Ovary (tissue), 9 donors: ENCODE results near the gene QRFPR. TPM values are rescaled to one million over a fixed set of nuclear protein-coding genes. Genes with fewer than 3 reads are reported as not detected.

ENCODE experiments used
- DNase-seq, 5 donors: peaks; one replicate each; pipeline ENCODE4 v3.0.0-alpha.2; 2019 to 2020
- H3K27ac ChIP-seq, 2 donors: fragments of 200-600 bp; one replicate each; pipeline versions ENCODE4 v1.5.1 to v1.8.0; 2019 to 2022
- H3K27me3 ChIP-seq: fragments of 200-600 bp; one replicate; pipeline ENCODE4 v1.8.0; 2022
- H3K36me3 ChIP-seq: fragments of 200-600 bp; sonication (generic); one replicate; pipeline ENCODE4 v1.5.1; 2019
- H3K4me1 ChIP-seq: one replicate; pipeline ENCODE4 v1.8.1; 2013; ENCODE audit warnings: mild to moderate bottlenecking, moderate library complexity; ENCODE audit not compliant: insufficient read depth
- H3K4me3 ChIP-seq: fragments of 200-600 bp; sonication (generic); one replicate; pipeline ENCODE4 v1.5.1; 2017
- H3K9me3 ChIP-seq, 2 donors: fragments of 200-600 bp in 1 of 2; sonication (generic) in 1 of 2; one replicate each; pipeline versions ENCODE4 v1.5.1 to v1.8.1; 2013 to 2019; ENCODE audit warnings: mild to moderate bottlenecking in 1 of 2, moderate library complexity in 1 of 2
- CTCF ChIP-seq, 3 donors: fragments of 450-650 bp in 2 of 3; fragments of 200-600 bp in 1 of 3; IDR thresholded peaks; one replicate each; pipeline versions ENCODE4 v1.5.1 to v1.8.0; 2016 to 2022; ENCODE audit warnings: antibody characterized with exemption in 3 of 3, mild to moderate bottlenecking in 1 of 3
- EP300 ChIP-seq: sonication (generic); formaldehyde crosslinking; IDR thresholded peaks from one replicate; pipeline ENCODE4 v1.6.1; 2017; ENCODE audit warnings: antibody characterized with exemption
- POLR2A ChIP-seq: fragments of 450-650 bp; IDR thresholded peaks from one replicate; pipeline ENCODE4 v1.6.1; 2017; ENCODE audit warnings: antibody characterized with exemption, mild to moderate bottlenecking, moderate library complexity
- WGBS, 3 donors: extraction: QIAGEN DNeasy Blood & Tissue Kit in 1 of 3; methylation state at CpG; one replicate each; pipeline versions ENCODE4 v1.1.5 to v1.1.7; 2013 to 2017; 5-methylcytosine and 5-hydroxymethylcytosine counted together
- intact Hi-C, 4 donors: fragments of 100-400 bp; cut with DNase I; formaldehyde crosslinking; loops; one replicate each; pipeline versions ENCODE4 v1.11.0 to v1.15.1; 2022 to 2023
- polyA plus RNA-seq, 2 donors: library from polyadenylated mRNA; stranded (reverse); fragments of 200-250 nt in 1 of 2; fragments of 350-450 nt in 1 of 2; fragmentation: Illumina TruSeq in 1 of 2; extraction: RNeasy Lipid Tissue Mini Kit (QIAGEN cat#74804) in 1 of 2; gene quantifications; one replicate each; pipeline ENCODE4 v1.2.3, GENCODE V29; 2013 to 2014
- total RNA-seq, 7 donors: library from RNA; depleted of rRNA in 2 of 7; stranded (reverse); fragments of >200 nt in 2 of 7; fragmentation: NEBNext Ultra II Directional in 3 of 7; extraction: Animal tissue kit (Norgen Biotek cat#: 25700) in 3 of 7; gene quantifications; one replicate each; pipeline versions ENCODE4 v1.1.0 to v1.2.4, GENCODE V29; 2016 to 2023
- donor health status: DM: no; HTN: no; CAD: no; lungs with moderate emphysema.
- donor health status: DM: no; HTN: no; CAD: no.
- donor health status: Bipolar disorder and iron deficiency.
- donor health status: DM: yes; HTN: yes; CAD: no.
- donor health status: DM: no; HTN: no; CAD: no.
- donor health status: DM: yes; HTN: yes; CAD: no.

QRFPR gene
- total and polyA plus RNA-seq, 9 donors, result 0.27 to 1.4 (median 0.40) TPM; not detected in 2

GRCh38 chr4:121338518-121338917, 42.3 kb downstream of the QRFPR start:
- H3K9me3 ChIP-seq, result no peaks in the 10 kb centered on the region
- H3K4me1 ChIP-seq, result no peaks in the 10 kb centered on the region
- H3K4me3 ChIP-seq, result no peak overlapping the region
- no peaks in the 10 kb centered on the region for H3K27me3 ChIP-seq
- intact Hi-C loops, result no loop called here
- H3K27ac ChIP-seq, result no peak overlapping the region
- WGBS, 3 donors, result 91 to 93% (median 93%) methylated on average over 7 of the region's 7 CpGs
- no peak for TF ChIP-seq CTCF (IDR thresholded peaks at IDR 0.05)
- TF ChIP-seq EP300, result no peak
- TF ChIP-seq POLR2A, result no peak
- no peaks in the 10 kb centered on the region for H3K36me3 ChIP-seq
- no peak for DNase-seq

GRCh38 chr4:121336706-121337105, 44.1 kb downstream of the QRFPR start:
- no peak overlapping the region for H3K27ac ChIP-seq
- intact Hi-C loops, result no loop called here
- no peak for TF ChIP-seq EP300
- TF ChIP-seq CTCF (IDR thresholded peaks at IDR 0.05), result no peak
- TF ChIP-seq POLR2A, result no peak
- no peaks in the 10 kb centered on the region for H3K4me1 ChIP-seq
- no peaks in the 10 kb centered on the region for H3K36me3 ChIP-seq
- no peak for DNase-seq
- H3K27me3 ChIP-seq, result no peaks in the 10 kb centered on the region
- WGBS, 3 donors, result 90 to 95% (median 93%) methylated on average over 2 of the region's 2 CpGs
- H3K9me3 ChIP-seq, result no peaks in the 10 kb centered on the region
- no peak overlapping the region for H3K4me3 ChIP-seq

GRCh38 chr4:121330180-121330665, 50.6 kb downstream of the QRFPR start:
- no peak for DNase-seq
- Histone ChIP-seq H3K27ac (no peak overlapping the region), H3K9me3 (no peaks in the 10 kb centered on the region), H3K4me1 (no peaks in the 10 kb centered on the region), H3K27me3 (no peaks in the 10 kb centered on the region), H3K36me3 (no peaks in the 10 kb centered on the region), H3K4me3 (no peak overlapping the region)
- intact Hi-C loops, result no loop called here
- WGBS, 3 donors, result 71 to 85% (median 73%) methylated on average over 4 of the region's 4 CpGs
- TF ChIP-seq CTCF (IDR thresholded peaks at IDR 0.05) (no peak), EP300 (no peak), POLR2A (no peak)

GRCh38 chr4:121326597-121326996, 54.2 kb downstream of the QRFPR start:
- intact Hi-C loops, result no loop called here
- Histone ChIP-seq H3K27me3 (no peaks in the 10 kb centered on the region), H3K9me3 (no peaks in the 10 kb centered on the region), H3K36me3 (no peaks in the 10 kb centered on the region), H3K4me3 (no peak overlapping the region), H3K4me1 (no peaks in the 10 kb centered on the region), H3K27ac (no peak overlapping the region)
- DNase-seq, result no peak
- WGBS, 3 donors, result 17 to 22% (median 19%) methylated on average over 1 of the region's 1 CpG
- TF ChIP-seq CTCF (IDR thresholded peaks at IDR 0.05) (no peak), POLR2A (no peak)
